A549 (cell line): Measurements from ENCODE around the gene SPTBN4. TPM values are rescaled to one million over a fixed set of nuclear protein-coding genes. Genes with fewer than 3 reads are reported as not detected.

Experiments used
- ATAC-seq, 2 experiments: fragments of 200-7000 bp in 1 of 2; fragments of >200 bp in 1 of 2; cut with Nextera tagmentation in 1 of 2; cut with Tn5 transposase in 1 of 2; 3 replicates each; pipeline versions ENCODE4 v1.8.0 to v1.9.1; 2018 to 2020; ENCODE audit warnings: mild to moderate bottlenecking in 1 of 2, moderate library complexity in 1 of 2
- CTCF ChIA-PET: fragments of 300-600 bp; sonication (Branson Sonifier 250); formaldehyde crosslinking; extraction: SDS; loops from one replicate; lab custom pipeline; 2021; ENCODE audit warnings: antibody characterized with exemption, inconsistent platforms; lab: Yijun Ruan, JAX
- POLR2A ChIA-PET: fragments of 350-600 bp; formaldehyde crosslinking; extraction: SDS; loops from one replicate; lab custom pipeline; 2021; ENCODE audit warnings: antibody characterized with exemption, inconsistent platforms; lab: Yijun Ruan, JAX
- DNase-seq, 2 experiments: peaks; one replicate each; pipeline versions ENCODE4 v3.0.0 to v3.0.0-alpha.2; 2011 to 2016; ENCODE audit warnings: low read depth in 1 of 2, low spot score in 1 of 2
- FAIRE-seq: peaks from 2 replicates; lab custom pipeline; 2011; peaks lifted over from hg19 to GRCh38; lab: Jason Lieb, UNC
- H3K27ac ChIP-seq, 2 experiments: fragments of >200 bp; sonication (Bioruptor Twin); formaldehyde crosslinking; 3 replicates each; pipeline ENCODE4 v1.5.1; 2016 to 2017
- H3K4me1 ChIP-seq: fragments of >200 bp; sonication (Bioruptor Twin); formaldehyde crosslinking; 3 replicates; pipeline ENCODE4 v1.6.1; 2016
- H3K4me2 ChIP-seq: fragments of >200 bp; sonication (Bioruptor Twin); formaldehyde crosslinking; 3 replicates; pipeline ENCODE4 v1.6.1; 2016
- H3K4me3 ChIP-seq: fragments of >200 bp; sonication (Bioruptor Twin); formaldehyde crosslinking; 3 replicates; pipeline ENCODE4 v1.5.1; 2016
- H3K9me3 ChIP-seq: fragments of >200 bp; sonication (Bioruptor Twin); formaldehyde crosslinking; 3 replicates; pipeline ENCODE4 v1.6.1; 2016
- BHLHE40 ChIP-seq: IDR thresholded peaks from 2 replicates; pipeline ENCODE4 v1.6.1; 2012; ENCODE audit warnings: low read depth, low read length, inconsistent platforms
- CHD2 ChIP-seq: fragments of 150-350 bp; IDR thresholded peaks from 2 replicates; pipeline ENCODE4 v1.6.1; 2014; ENCODE audit warnings: low read length; ENCODE audit not compliant: partially characterized antibody
- CTCF ChIP-seq: fragments of >200 bp; sonication (Bioruptor Twin); formaldehyde crosslinking; IDR thresholded peaks from 3 replicates; pipeline ENCODE4 v1.5.1; 2016
- E2F6 ChIP-seq: IDR thresholded peaks from 2 replicates; pipeline ENCODE4 v1.6.1; 2012; ENCODE audit warnings: low read depth, borderline replicate concordance
- EHMT2 ChIP-seq: fragments of 200-600 bp; sonication (generic); IDR thresholded peaks from 2 replicates; pipeline ENCODE4 v1.6.1; 2016; ENCODE audit warnings: antibody characterized with exemption, low read depth, mild to moderate bottlenecking, moderate library complexity
- ESRRA ChIP-seq: fragments of 150-350 bp; IDR thresholded peaks from 2 replicates; pipeline ENCODE4 v1.6.1; 2014; ENCODE audit warnings: mild to moderate bottlenecking, low read length, borderline replicate concordance
- HES2 ChIP-seq: fragments of >200 bp; sonication (Bioruptor Twin); formaldehyde crosslinking; IDR thresholded peaks from 2 replicates; pipeline ENCODE4 v1.6.1; 2016
- JUN ChIP-seq, 2 experiments: fragments of >200 bp; sonication (Bioruptor Twin); formaldehyde crosslinking; IDR thresholded peaks; 2 replicates in 1 of 2; 3 replicates in 1 of 2; pipeline ENCODE4 v1.6.1; 2016 to 2017
- JUNB ChIP-seq: fragments of >200 bp; sonication (Bioruptor Twin); formaldehyde crosslinking; IDR thresholded peaks from 2 replicates; pipeline ENCODE4 v1.6.1; 2016
- NR3C1 ChIP-seq: fragments of >200 bp; sonication (Bioruptor Twin); formaldehyde crosslinking; IDR thresholded peaks from 3 replicates; pipeline ENCODE4 v1.6.1; 2017
- RARB ChIP-seq: fragments of 250-450 bp; sonication (Bioruptor Pico); IDR thresholded peaks from 2 replicates; pipeline ENCODE4 v1.8.0; 2021; ENCODE audit warnings: mild to moderate bottlenecking, moderate library complexity
- REST ChIP-seq: fragments of 200-600 bp; sonication (generic); IDR thresholded peaks from 2 replicates; pipeline ENCODE4 v1.6.1; 2016; ENCODE audit warnings: antibody characterized with exemption, mild to moderate bottlenecking, moderate library complexity
- RFX5 ChIP-seq: fragments of 450-650 bp; IDR thresholded peaks from 2 replicates; pipeline ENCODE4 v1.7.1; 2014; ENCODE audit warnings: antibody characterized with exemption, mild to moderate bottlenecking, moderate library complexity
- RNF2 ChIP-seq: fragments of 200-600 bp; sonication (generic); IDR thresholded peaks from 2 replicates; pipeline ENCODE4 v1.6.1; 2016; ENCODE audit warnings: low read depth, mild to moderate bottlenecking, antibody characterized with exemption, moderate library complexity, borderline replicate concordance
- ZFP36 ChIP-seq: fragments of 450-650 bp; IDR thresholded peaks from 2 replicates; pipeline ENCODE4 v1.6.1; 2014; ENCODE audit warnings: borderline replicate concordance; ENCODE audit not compliant: partially characterized antibody
- WGBS: methylation state at CpG from one replicate; pipeline ENCODE4 v1.1.6; 2017; ENCODE audit errors: missing lambda C conversion rate; 5-methylcytosine and 5-hydroxymethylcytosine counted together
- polyA plus RNA-seq, 4 experiments: library from polyadenylated mRNA; depleted of rRNA in 3 of 4; stranded (reverse); fragments of >200 nt; fragmentation: RNase III in 1 of 4; extraction: RNeasy Plus Mini Kit Qiagen cat#74134 plus additional on column Dnase treatment in 1 of 4; gene quantifications; 2 replicates in 3 of 4; 3 replicates in 1 of 4; pipeline ENCODE4 v1.2.3, GENCODE V29; 2011 to 2017

Gene SPTBN4
- polyA plus RNA-seq, 2 of the 4 experiments (the other 2 are of a cell fraction), result 1.4 to 2.2 TPM

GRCh38 chr19:40581531-40581930 lies 114.7 kb downstream of the SPTBN4 start:
- Histone ChIP-seq H3K27ac (no peak overlapping the region), H3K4me1 (peaks cover 46% of the 10 kb centered on the region), H3K4me3 (no peak overlapping the region), H3K4me2 (no peak overlapping the region), H3K9me3 (no peaks in the 10 kb centered on the region)
- CTCF ChIA-PET, result interaction anchor here (1.6 to 35.2 kb wide), 3 partner anchors 18 to 53 kb away, joined by 7 to 2247 read pairs (median 385); partner anchors contain the start of gene LTBP4
- ATAC-seq (no peak), FAIRE-seq (no peak), DNase-seq (no peak)
- no peak for TF ChIP-seq CTCF
- no peak for TF ChIP-seq E2F6
- TF ChIP-seq JUNB, result no peak
- TF ChIP-seq CHD2, result no peak
- TF ChIP-seq RFX5, result no peak
- TF ChIP-seq EHMT2, result no peak
- no peak for TF ChIP-seq RARB (CRISPR knock-in tag)
- TF ChIP-seq RNF2, result no peak
- no peak for TF ChIP-seq ESRRA
- TF ChIP-seq BHLHE40, result no peak
- no peak for TF ChIP-seq REST
- TF ChIP-seq NR3C1, result no peak
- 95% methylated on average over 5 of the region's 5 CpGs for WGBS
- POLR2A ChIA-PET, result interaction anchor here (0.6 to 0.7 kb wide), 2 partner anchors 10 to 11 kb away, joined by 3 read pairs; no protein-coding TSS in a partner anchor

GRCh38 chr19:40582467-40582866 lies 115.7 kb downstream of the SPTBN4 start:
- Histone ChIP-seq H3K27ac (peak overlapping the region in 1 of 2 experiments; percentile 7; a peak in 1 of 6 replicates), H3K4me3 (no peak overlapping the region), H3K4me1 (peaks cover 45% of the 10 kb centered on the region)
- DNase-seq (no peak), ATAC-seq (no peak), FAIRE-seq (no peak)
- POLR2A ChIA-PET, result interaction anchor here (0.6 kb wide), 1 partner anchor 12 kb away, joined by 3 read pairs; no protein-coding TSS in a partner anchor
- WGBS, result 79% methylated on average over 2 of the region's 2 CpGs
- peak; percentile 86 for TF ChIP-seq ZFP36
- no peak for TF ChIP-seq HES2
- TF ChIP-seq, all 56 proteins: peak for 1
- CTCF ChIA-PET, result interaction anchor here (20.1 to 35.2 kb wide), 2 partner anchors 17 to 35 kb away, joined by 385 to 2247 read pairs; partner anchors contain the start of gene LTBP4
- H3K4me2 ChIP-seq, result no peak overlapping the region
- no peaks in the 10 kb centered on the region for H3K9me3 ChIP-seq

- FAIRE-seq (no peak), DNase-seq (no peak), ATAC-seq (no peak)
- H3K4me3 ChIP-seq, result no peak overlapping the region
- ChIA-PET CTCF (interaction anchor here (0.9 to 35.2 kb wide), 5 partner anchors 16 to 278 kb away, joined by 3 to 2247 read pairs (median 4); partner anchors contain the start of gene LTBP4), POLR2A (interaction anchor here (0.7 to 1.6 kb wide), 2 partner anchors 12 kb away, joined by 3 to 4 read pairs; no protein-coding TSS in a partner anchor)
- WGBS, result 92% methylated on average over 14 of the region's 14 CpGs
- peak overlapping the region in 1 of 2 experiments; percentile 84; a peak in 4 of 6 replicates for H3K27ac ChIP-seq
- TF ChIP-seq JUN (IDR thresholded peaks at IDR 0.05), result no peak
- 0 out of 3 replicates have a peak overlapping the region, but pooled peaks have one; percentile 2 for H3K4me2 ChIP-seq
- H3K4me1 ChIP-seq, result peaks cover 40% of the 10 kb centered on the region
- H3K9me3 ChIP-seq, result no peaks in the 10 kb centered on the region
These were observed 116.5 kb downstream of the SPTBN4 start for GRCh38 chr19:40583283-40583682.
